ENCODE data around the gene MAF. TPM values are rescaled to one million over a fixed set of nuclear protein-coding genes. Genes with fewer than 3 reads are reported as not detected.

MAF gene
- total and polyA plus RNA-seq, 9 of the 15 experiments (the other 6 are each of a cell fraction or from before 2014, with no cell fraction given) = 0.01 to 0.18 TPM; not detected in 7

DNA sequence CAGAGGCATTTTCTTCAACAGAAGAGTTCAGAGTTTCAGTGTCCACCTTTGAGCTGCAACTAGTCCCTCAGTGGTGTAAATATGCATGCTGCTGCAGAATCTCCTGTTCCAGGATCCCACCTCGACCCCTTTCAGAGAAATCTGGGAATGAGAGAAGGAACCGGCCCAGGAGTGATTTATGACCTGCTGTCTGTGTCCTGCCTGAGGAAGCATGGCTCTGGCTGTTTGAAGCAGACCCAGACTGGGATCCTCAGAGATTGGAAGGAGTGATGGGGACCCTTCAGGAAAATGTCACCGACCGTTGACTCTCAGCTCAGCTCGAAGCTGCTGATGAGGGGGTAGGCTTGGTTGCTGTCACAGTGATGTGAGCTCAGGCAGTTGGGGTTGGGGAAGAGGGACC, 8.4 kb upstream of the MAF start:
- WGBS (ENCODE audit: insufficient coverage, low coverage, missing lambda C conversion rate) = 0% methylated on average over 5 of the region's 5 CpGs
- DNase-seq (ENCODE audit: extremely low read depth in 1 of 4, low spot score in 3 of 4) (no peak), FAIRE-seq (no peak), ATAC-seq (no peak)
- intact Hi-C loops (cut with micrococcal nuclease) = no loop called here
- in situ Hi-C loops (cut with MboI) = no loop called here
- CTCF ChIA-PET (ENCODE audit: low intra/inter-chr PET ratio) = no interaction called here
- Histone ChIP-seq H3K27me3 (ENCODE audit: control insufficient read depth in 2 of 2, insufficient read depth in 2 of 2, low read length in 2 of 2) (peaks cover 6 to 37% of the 10 kb centered on the region in 2 experiments; a peak in 3 of 5 replicates), H3K79me2 (ENCODE audit: control insufficient read depth, insufficient read depth, low read length) (no peaks in the 10 kb centered on the region), H3K36me3 (ENCODE audit: control insufficient read depth, insufficient read depth, low read length) (no peaks in the 10 kb centered on the region), H3K9me3 (replicated peaks; ENCODE audit: control insufficient read depth, insufficient read depth, low read depth, low read length) (no peaks in the 10 kb centered on the region), H3K27ac (ENCODE audit: extremely low read depth, low read depth, low read length) (no peak overlapping the region), H3K4me3 (no peak overlapping the region), H3K4me2 (ENCODE audit: insufficient read depth, low read length) (no peak overlapping the region), H4K20me1 (replicated peaks; ENCODE audit: control insufficient read depth, insufficient read depth, low read length) (no peaks in the 10 kb centered on the region), H2AFZ (ENCODE audit: low read depth, low read length) (no peak overlapping the region), H3K9ac (ENCODE audit: insufficient read depth in 1 of 2, low read depth in 2 of 2, low read length in 2 of 2) (no peak overlapping the region), H3K9me1 (ENCODE audit: control insufficient read depth, insufficient read depth, low read length) (no peaks in the 10 kb centered on the region), H3K4me1 (replicated peaks in 1 of 2; ENCODE audit: control insufficient read depth in 2 of 2, insufficient read depth in 2 of 2, low read length in 2 of 2) (no peaks in the 10 kb centered on the region)
- POLR2A ChIA-PET = interaction anchor here (0.7 kb wide), 1 partner anchor 235 kb away, joined by 3 read pairs; no protein-coding TSS in a partner anchor
- BruUV-seq (replicated peaks) = no TSS peak
- TF ChIP-seq, protein P1, sequence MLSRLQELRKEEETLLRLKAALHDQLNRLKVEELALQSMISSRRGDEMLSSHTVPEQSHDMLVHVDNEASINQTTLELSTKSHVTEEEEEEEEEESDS (CRISPR knock-in tag; IDR thresholded peaks at IDR 0.05) = no peak

DNA sequence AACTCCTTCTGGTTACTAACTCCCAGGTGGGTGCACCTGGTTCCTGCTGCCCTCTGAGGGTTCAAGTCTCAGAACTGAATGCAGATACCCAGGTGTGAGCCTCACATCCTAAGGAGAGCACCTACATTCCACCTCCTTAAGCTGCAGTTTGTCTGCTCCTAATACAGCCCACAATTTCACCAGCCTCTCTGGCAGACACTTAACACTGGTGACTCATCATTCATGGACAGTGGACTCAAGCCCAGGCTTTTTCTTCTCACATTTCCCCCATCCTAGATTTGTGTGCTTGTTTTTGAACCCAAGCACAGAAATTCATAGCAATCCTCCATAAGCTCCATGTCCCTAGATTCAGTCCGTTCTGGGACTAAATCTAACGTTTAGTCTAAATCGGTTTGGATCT, 7.0 kb upstream of the MAF start:
- Histone ChIP-seq H3K4me3 (no peak overlapping the region), H2AFZ (ENCODE audit: low read depth, low read length) (no peak overlapping the region), H3K9me1 (ENCODE audit: control insufficient read depth, insufficient read depth, low read length) (no peaks in the 10 kb centered on the region), H3K27ac (ENCODE audit: extremely low read depth, low read depth, low read length) (no peak overlapping the region), H3K4me1 (replicated peaks in 1 of 2; ENCODE audit: control insufficient read depth in 2 of 2, insufficient read depth in 2 of 2, low read length in 2 of 2) (no peaks in the 10 kb centered on the region), H3K27me3 (ENCODE audit: control insufficient read depth in 2 of 2, insufficient read depth in 2 of 2, low read length in 2 of 2) (peaks cover 5 to 31% of the 10 kb centered on the region in 2 experiments; a peak in 3 of 5 replicates), H4K20me1 (replicated peaks; ENCODE audit: control insufficient read depth, insufficient read depth, low read length) (no peaks in the 10 kb centered on the region), H3K9ac (ENCODE audit: insufficient read depth in 1 of 2, low read depth in 2 of 2, low read length in 2 of 2) (no peak overlapping the region), H3K79me2 (ENCODE audit: control insufficient read depth, insufficient read depth, low read length) (no peaks in the 10 kb centered on the region), H3K4me2 (ENCODE audit: insufficient read depth, low read length) (no peak overlapping the region), H3K36me3 (ENCODE audit: control insufficient read depth, insufficient read depth, low read length) (no peaks in the 10 kb centered on the region), H3K9me3 (replicated peaks; ENCODE audit: control insufficient read depth, insufficient read depth, low read depth, low read length) (no peaks in the 10 kb centered on the region)
- in situ Hi-C loops (cut with MboI) = no loop called here
- intact Hi-C loops (cut with micrococcal nuclease) = no loop called here
- no peak for DNase-seq (ENCODE audit: extremely low read depth in 1 of 4, low spot score in 3 of 4)
- no TSS peak for BruUV-seq (replicated peaks)
- no peak for ATAC-seq
- ChIA-PET POLR2A (interaction anchor here (0.5 to 1.2 kb wide), 3 partner anchors 17 to 766 kb away, joined by 3 read pairs; no protein-coding TSS in a partner anchor), CTCF (ENCODE audit: low intra/inter-chr PET ratio) (no interaction called here)
- FAIRE-seq = no peak
- WGBS (ENCODE audit: insufficient coverage, low coverage, missing lambda C conversion rate) = 2% methylated on average over 3 of the region's 3 CpGs
- TF ChIP-seq FOSL1 (tag; conservative IDR thresholded peaks at IDR 0.05) (0 out of 2 replicates have a peak, but pooled peaks have one; percentile 30), C11orf30 (IDR thresholded peaks at IDR 0.05; ENCODE audit: low read depth) (0 out of 2 replicates have a peak, but pooled peaks have one; percentile 4), SREBF2 (CRISPR knock-in tag; IDR thresholded peaks at IDR 0.05) (no peak), JUND (IDR thresholded peaks at IDR 0.05; ENCODE audit: borderline replicate concordance, low read depth, low read length) (no peak; the same call in 1 of the 2 replicates), JUND (tag; IDR thresholded peaks at IDR 0.05; ENCODE audit: borderline replicate concordance, low read depth, low read length) (0 out of 3 replicates have a peak, but pooled peaks have one; percentile 24), SNRNP70 (optimal IDR thresholded peaks at IDR 0.05; ENCODE audit: low read depth, low read length) (no peak), NFE2 (IDR thresholded peaks at IDR 0.05; ENCODE audit: low read depth) (0 out of 2 replicates have a peak, but pooled peaks have one; percentile 13)
- TF ChIP-seq, protein P2, sequence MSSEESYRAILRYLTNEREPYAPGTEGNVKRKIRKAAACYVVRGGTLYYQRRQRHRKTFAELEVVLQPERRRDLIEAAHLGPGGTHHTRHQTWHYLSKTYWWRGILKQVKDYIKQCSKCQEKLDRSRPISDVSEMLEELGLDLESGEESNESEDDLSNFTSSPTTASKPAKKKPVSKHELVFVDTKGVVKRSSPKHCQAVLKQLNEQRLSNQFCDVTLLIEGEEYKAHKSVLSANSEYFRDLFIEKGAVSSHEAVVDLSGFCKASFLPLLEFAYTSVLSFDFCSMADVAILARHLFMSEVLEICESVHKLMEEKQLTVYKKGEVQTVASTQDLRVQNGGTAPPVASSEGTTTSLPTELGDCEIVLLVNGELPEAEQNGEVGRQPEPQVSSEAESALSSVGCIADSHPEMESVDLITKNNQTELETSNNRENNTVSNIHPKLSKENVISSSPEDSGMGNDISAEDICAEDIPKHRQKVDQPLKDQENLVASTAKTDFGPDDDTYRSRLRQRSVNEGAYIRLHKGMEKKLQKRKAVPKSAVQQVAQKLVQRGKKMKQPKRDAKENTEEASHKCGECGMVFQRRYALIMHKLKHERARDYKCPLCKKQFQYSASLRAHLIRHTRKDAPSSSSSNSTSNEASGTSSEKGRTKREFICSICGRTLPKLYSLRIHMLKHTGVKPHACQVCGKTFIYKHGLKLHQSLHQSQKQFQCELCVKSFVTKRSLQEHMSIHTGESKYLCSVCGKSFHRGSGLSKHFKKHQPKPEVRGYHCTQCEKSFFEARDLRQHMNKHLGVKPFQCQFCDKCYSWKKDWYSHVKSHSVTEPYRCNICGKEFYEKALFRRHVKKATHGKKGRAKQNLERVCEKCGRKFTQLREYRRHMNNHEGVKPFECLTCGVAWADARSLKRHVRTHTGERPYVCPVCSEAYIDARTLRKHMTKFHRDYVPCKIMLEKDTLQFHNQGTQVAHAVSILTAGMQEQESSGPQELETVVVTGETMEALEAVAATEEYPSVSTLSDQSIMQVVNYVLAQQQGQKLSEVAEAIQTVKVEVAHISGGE (CRISPR knock-in tag; IDR thresholded peaks at IDR 0.05) = no peak
- TF ChIP-seq, protein P3, sequence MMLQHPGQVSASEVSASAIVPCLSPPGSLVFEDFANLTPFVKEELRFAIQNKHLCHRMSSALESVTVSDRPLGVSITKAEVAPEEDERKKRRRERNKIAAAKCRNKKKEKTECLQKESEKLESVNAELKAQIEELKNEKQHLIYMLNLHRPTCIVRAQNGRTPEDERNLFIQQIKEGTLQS (IDR thresholded peaks at IDR 0.05) = peak; percentile 64
- TF ChIP-seq, protein P3 (CRISPR knock-in tag; conservative IDR thresholded peaks at IDR 0.05) = no peak
